A673 (cell line): ENCODE data around the gene TENM3. TPM values are rescaled to one million over a fixed set of nuclear protein-coding genes. Genes with fewer than 3 reads are reported as not detected.

Source experiments
- BruUV-seq: library from RNA; stranded (reverse); fragments of 400-500 nt; replicated peaks from 2 replicates; lab custom pipeline; 2021; lab: Mats Ljungman, UMichigan
- CTCF ChIA-PET: fragments of 300-600 bp; sonication (Branson Sonifier 250); formaldehyde crosslinking; loops from one replicate; lab custom pipeline; 2022; ENCODE audit warnings: antibody characterized with exemption; lab: Charles Lee
- POLR2A ChIA-PET: fragments of 300-600 bp; sonication (Branson Sonifier 250); formaldehyde crosslinking; loops from one replicate; lab custom pipeline; 2022; ENCODE audit warnings: antibody characterized with exemption; ENCODE audit not compliant: low non-redundant PET; lab: Charles Lee
- DNase-seq: peaks from one replicate; pipeline ENCODE4 v3.0.0-alpha.2; 2015; ENCODE audit warnings: low spot score
- H3K27ac ChIP-seq: fragments of 200-600 bp; sonication (generic); 2 replicates; pipeline ENCODE4 v1.5.1; 2016; ENCODE audit warnings: mixed run types, low read depth, mild to moderate bottlenecking, mixed read lengths, antibody characterized with exemption, low read length; ENCODE audit not compliant: poor library complexity, severe bottlenecking
- H3K27me3 ChIP-seq: fragments of 200-600 bp; sonication (generic); replicated peaks from 2 replicates; pipeline ENCODE4 v1.6.1; 2017; ENCODE audit warnings: mixed run types, low read depth, mild to moderate bottlenecking, mixed read lengths, antibody characterized with exemption, low read length; ENCODE audit not compliant: insufficient read depth, poor library complexity
- H3K36me3 ChIP-seq: fragments of 200-600 bp; sonication (generic); 2 replicates; pipeline ENCODE4 v1.6.1; 2016; ENCODE audit warnings: mixed run types, mild to moderate bottlenecking, mixed read lengths, antibody characterized with exemption, low read length; ENCODE audit not compliant: insufficient read depth, poor library complexity, severe bottlenecking
- H3K4me1 ChIP-seq: fragments of 200-600 bp; sonication (generic); 2 replicates; pipeline ENCODE4 v1.6.1; 2017; ENCODE audit warnings: mixed run types, mild to moderate bottlenecking, mixed read lengths, antibody characterized with exemption, low read length; ENCODE audit not compliant: insufficient read depth, poor library complexity, severe bottlenecking
- H3K4me3 ChIP-seq: fragments of 200-600 bp; sonication (generic); 2 replicates; pipeline ENCODE4 v1.5.1; 2016; ENCODE audit warnings: low read depth, mixed run types, mild to moderate bottlenecking, mixed read lengths, low read length; ENCODE audit not compliant: poor library complexity, severe bottlenecking
- H3K9me3 ChIP-seq: fragments of 200-600 bp; sonication (generic); 2 replicates; pipeline ENCODE4 v1.6.1; 2016; ENCODE audit warnings: mixed run types, low read depth, mild to moderate bottlenecking, mixed read lengths, antibody characterized with exemption, low read length; ENCODE audit not compliant: poor library complexity, severe bottlenecking
- EZH2 ChIP-seq: fragments of 200-600 bp; sonication (generic); IDR thresholded peaks from 2 replicates; pipeline ENCODE4 v1.6.1; 2017; ENCODE audit warnings: borderline replicate concordance, low read depth, mild to moderate bottlenecking, mixed read lengths, antibody characterized with exemption, low read length; ENCODE audit not compliant: poor library complexity, severe bottlenecking
- intact Hi-C: fragments of 100-400 bp; cut with micrococcal nuclease; formaldehyde crosslinking; loops from one replicate; pipeline ENCODE4 v1.10.0; 2022; ENCODE audit not compliant: unreplicated experiment
- total RNA-seq: library from RNA; stranded (reverse); gene quantifications from 2 replicates; pipeline ENCODE4 v1.2.3, GENCODE V29; 2021
- TF ChIP-seq, protein P1 (sequence below): fragments of 300-800, 200-600 bp; sonication (generic); conservative IDR thresholded peaks from 2 replicates; pipeline ENCODE4 v1.5.1; 2017; ENCODE audit warnings: low read depth, mild to moderate bottlenecking, antibody characterized with exemption, low read length, moderate library complexity, mixed read lengths

Gene TENM3
- total RNA-seq, 1 experiment from 2014 or later = 26.4 TPM

DNA sequence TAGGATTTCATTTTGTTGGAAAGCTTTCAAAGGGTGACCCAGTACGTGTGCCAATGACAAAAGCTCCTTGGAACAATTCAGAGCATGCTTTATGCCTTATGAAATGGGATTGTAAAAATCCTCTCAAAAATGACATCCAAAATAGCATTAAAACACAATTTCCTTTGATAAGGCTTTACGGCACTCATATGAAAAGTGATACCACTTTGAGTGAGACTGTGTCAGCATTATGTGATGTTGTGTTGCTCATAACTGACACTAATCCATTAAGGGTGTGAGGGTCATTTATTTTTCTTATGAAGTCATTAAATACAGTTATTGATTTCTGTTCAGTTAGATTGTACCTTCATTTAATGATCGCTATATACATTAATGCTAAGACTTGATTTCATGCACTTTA lies 250.2 kb downstream of the TENM3 start:
- H3K27me3 ChIP-seq = no peaks in the 10 kb centered on the region
- DNase-seq = no peak
- no peaks in the 10 kb centered on the region for H3K9me3 ChIP-seq
- H3K4me3 ChIP-seq = no peak overlapping the region
- no TSS peak for BruUV-seq
- ChIA-PET CTCF (no interaction called here), POLR2A (no interaction called here)
- TF ChIP-seq EZH2 = no peak
- TF ChIP-seq, protein P1, sequence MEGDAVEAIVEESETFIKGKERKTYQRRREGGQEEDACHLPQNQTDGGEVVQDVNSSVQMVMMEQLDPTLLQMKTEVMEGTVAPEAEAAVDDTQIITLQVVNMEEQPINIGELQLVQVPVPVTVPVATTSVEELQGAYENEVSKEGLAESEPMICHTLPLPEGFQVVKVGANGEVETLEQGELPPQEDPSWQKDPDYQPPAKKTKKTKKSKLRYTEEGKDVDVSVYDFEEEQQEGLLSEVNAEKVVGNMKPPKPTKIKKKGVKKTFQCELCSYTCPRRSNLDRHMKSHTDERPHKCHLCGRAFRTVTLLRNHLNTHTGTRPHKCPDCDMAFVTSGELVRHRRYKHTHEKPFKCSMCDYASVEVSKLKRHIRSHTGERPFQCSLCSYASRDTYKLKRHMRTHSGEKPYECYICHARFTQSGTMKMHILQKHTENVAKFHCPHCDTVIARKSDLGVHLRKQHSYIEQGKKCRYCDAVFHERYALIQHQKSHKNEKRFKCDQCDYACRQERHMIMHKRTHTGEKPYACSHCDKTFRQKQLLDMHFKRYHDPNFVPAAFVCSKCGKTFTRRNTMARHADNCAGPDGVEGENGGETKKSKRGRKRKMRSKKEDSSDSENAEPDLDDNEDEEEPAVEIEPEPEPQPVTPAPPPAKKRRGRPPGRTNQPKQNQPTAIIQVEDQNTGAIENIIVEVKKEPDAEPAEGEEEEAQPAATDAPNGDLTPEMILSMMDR = no peak
- no peak overlapping the region for H3K27ac ChIP-seq
- intact Hi-C loops = no loop called here
- H3K4me1 ChIP-seq = no peaks in the 10 kb centered on the region
- no peaks in the 10 kb centered on the region for H3K36me3 ChIP-seq

DNA sequence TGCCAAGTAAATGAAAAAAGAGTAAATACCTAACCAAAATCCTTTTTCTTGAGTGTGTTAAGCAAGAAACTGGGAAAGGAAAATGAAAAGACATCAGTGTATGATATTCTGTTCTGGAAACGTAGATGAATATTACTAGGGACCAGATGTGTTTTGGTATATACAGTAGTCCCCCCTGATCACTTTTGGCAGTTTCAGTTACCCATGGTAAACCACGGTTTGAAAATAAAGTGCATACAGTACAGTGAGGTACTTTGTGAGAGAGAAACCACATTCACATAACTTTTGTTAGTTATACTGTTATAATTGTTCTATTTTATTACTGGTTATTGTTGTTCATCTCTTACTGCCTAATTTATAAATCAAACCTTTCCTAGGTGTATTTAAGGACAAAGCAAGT lies 250.9 kb downstream of the TENM3 start:
- POLR2A ChIA-PET = no interaction called here
- Histone ChIP-seq H3K4me3 (no peak overlapping the region), H3K27ac (no peak overlapping the region), H3K9me3 (no peaks in the 10 kb centered on the region), H3K36me3 (no peaks in the 10 kb centered on the region), H3K27me3 (no peaks in the 10 kb centered on the region), H3K4me1 (no peaks in the 10 kb centered on the region)
- BruUV-seq = no TSS peak
- CTCF ChIA-PET = no interaction called here
- no peak for DNase-seq
- intact Hi-C loops = no loop called here
- TF ChIP-seq, protein P1 = no peak
- no peak for TF ChIP-seq EZH2

DNA sequence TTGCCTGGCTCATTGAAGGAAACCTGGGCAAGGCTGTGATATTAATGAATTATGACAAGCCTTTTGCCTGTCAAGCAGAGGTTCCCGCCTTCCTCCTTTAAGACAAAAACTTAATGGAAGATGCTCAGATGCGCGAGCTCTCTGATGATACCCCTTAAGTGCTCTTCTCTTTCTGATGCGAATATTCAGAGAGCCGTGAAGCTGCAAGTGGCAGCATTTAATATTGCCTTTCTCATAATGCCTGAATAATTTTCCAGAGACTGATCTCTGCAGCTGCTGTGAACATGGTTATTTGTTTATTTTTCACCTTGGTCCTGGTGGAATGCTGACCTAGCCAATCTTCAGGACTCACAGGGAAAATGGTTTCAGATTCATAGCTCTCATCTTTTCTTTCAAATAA lies 251.8 kb downstream of the TENM3 start:
- Histone ChIP-seq H3K27me3 (no peaks in the 10 kb centered on the region), H3K27ac (no peak overlapping the region), H3K9me3 (no peaks in the 10 kb centered on the region), H3K4me1 (no peaks in the 10 kb centered on the region), H3K4me3 (no peak overlapping the region), H3K36me3 (no peaks in the 10 kb centered on the region)
- POLR2A ChIA-PET = no interaction called here
- TF ChIP-seq, protein P1 = no peak
- TF ChIP-seq EZH2 = no peak
- CTCF ChIA-PET = interaction anchor here (0.6 kb wide), 1 partner anchor 430 kb away, joined by 3 read pairs; no protein-coding TSS in a partner anchor
- DNase-seq = no peak
- BruUV-seq = no TSS peak
- intact Hi-C loops = no loop called here
